Measurements from ENCODE around the gene ACP3.
"Not testable (repeated sequence)": the region's sequence is repeated elsewhere in the genome, so short reads cannot be mapped to it uniquely, and the experiment has no call there.

Gene ACP3

DNA sequence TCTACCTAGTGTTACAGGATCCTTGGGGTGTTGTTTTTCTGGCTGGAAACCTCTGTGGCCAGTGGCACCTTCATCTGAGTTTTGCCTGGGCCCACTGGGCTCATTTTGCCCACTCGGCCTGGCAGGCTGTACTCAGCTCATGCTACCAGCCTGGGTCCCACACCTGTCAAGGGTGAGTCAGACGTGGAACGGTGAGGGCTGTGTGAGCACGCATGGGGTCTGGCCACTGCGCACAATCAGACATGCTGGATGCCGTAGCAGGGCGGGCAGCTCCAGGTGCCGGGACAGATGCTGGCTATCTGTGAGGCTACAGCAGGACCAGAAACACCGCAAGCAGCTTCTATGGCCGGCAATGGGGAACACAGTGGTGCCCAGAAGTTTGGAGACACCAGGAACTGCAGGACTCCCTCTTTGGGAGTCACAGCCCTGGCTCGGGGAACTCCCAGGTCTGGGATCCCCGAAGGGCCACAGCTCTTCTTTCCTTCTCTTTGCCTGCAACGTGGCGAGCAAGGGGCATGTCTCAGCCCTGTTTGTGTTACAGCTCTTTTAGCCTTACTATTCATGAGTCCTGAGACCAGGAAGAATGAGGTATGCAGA, 64.2 kb downstream of the ACP3 start:
- FAIRE-seq (no peak), DNase-seq (ENCODE audit: insufficient read length, low spot score) (no peak)
- TF ChIP-seq CTCF (IDR thresholded peaks at IDR 0.05; ENCODE audit: insufficient read depth, missing control alignments), result no peak

DNA sequence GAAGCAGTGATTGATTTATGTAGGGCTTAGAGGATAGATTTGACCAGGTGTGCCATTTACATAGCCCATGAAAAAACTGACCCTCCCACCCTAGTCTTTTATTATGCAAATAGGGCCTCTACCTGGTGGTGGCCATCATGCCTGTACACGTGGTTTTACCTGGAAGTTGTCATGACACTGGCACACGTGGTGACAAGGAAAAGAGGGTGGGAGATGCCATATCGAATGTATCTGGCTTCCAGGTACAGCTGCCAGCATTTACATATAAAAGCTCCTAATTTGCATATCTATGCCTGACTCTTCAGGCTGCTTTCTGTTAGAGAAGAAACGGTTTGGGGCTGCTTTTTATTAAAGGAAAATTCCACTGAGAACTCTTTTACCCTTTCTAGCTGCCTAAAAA, 65.1 kb downstream of the ACP3 start:
- FAIRE-seq, result no peak
- no peak for DNase-seq (ENCODE audit: insufficient read length, low spot score)
- no peak for TF ChIP-seq CTCF (IDR thresholded peaks at IDR 0.05; ENCODE audit: insufficient read depth, missing control alignments)

DNA sequence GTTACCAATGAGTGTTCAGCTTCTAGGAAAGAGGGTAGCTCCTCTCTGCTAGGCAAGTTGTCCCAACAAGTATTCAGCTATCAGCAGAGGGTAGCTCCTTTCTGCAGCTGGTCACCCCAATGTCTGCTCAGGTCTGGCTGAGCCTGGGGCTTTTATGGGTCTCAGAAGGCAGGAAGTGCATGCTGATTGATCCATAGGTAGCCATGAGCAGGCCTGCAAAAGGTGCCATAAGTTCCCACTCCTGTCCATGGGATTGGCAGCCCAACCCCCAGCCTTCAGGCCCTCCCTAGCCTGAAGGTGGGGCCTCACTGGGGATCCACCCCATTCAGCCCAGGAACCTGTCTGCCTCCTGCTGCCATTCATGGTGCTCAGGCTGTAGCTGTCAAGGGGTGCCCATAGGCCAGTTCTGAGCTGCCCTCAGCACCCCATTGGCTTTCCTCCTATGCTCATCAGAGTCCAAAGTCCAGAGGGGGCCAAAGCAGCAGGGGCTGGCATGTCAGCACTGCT, 65.5 kb downstream of the ACP3 start:
- DNase-seq (ENCODE audit: insufficient read length, low spot score) (no peak), FAIRE-seq (no peak)
- no peak for TF ChIP-seq CTCF (IDR thresholded peaks at IDR 0.05; ENCODE audit: insufficient read depth, missing control alignments)

- DNase-seq (ENCODE audit: insufficient read length, low spot score) (no peak), FAIRE-seq (no peak)
- no peak for TF ChIP-seq CTCF (IDR thresholded peaks at IDR 0.05; ENCODE audit: insufficient read depth, missing control alignments)
These were observed 69.1 kb downstream of the ACP3 start for GRCh38 chr3:132386259-132386658.

DNA sequence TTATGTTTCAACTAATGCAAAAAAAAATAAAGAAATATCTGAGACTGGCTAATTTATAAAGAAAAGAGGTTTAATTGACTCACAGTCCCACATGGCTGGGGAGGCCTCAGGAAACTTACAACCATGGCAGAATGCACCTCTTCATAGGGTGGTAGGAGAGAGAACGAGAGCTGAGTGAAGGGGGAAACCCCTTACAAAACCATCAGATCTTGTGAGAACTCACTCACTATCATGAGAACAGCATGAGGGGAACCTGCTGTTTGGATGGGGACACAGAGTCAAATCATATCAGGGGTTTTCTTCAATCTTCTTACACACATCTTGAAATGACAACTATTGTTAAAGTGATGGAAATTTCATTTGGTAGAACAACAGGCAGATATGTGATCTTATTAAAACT, 75.5 kb downstream of the ACP3 start:
- not testable (repeated sequence) for FAIRE-seq; DNase-seq (ENCODE audit: insufficient read length, low spot score)

DNA sequence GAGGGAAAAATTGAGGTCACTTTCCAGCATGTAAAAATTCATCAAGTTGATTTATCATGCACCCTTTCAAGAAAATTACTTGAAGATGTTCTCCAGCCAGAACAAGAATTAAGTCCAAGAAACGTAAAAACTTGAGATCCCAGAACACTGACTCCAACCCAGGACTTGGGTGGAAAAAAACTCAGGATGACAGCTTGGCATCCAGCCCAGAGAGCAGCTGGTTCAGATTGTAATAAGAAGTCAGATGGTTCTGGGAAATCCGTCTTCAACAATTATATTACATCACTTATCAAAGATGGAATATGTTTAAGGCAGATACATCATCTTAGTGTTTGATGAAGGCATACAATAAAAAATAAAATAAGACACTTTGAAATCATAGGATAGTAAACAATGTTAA, 77.1 kb downstream of the ACP3 start:
- FAIRE-seq, result no peak
- DNase-seq (ENCODE audit: insufficient read length, low spot score), result no peak
- no peak for TF ChIP-seq CTCF (IDR thresholded peaks at IDR 0.05; ENCODE audit: insufficient read depth, missing control alignments)

- no peak for FAIRE-seq
- no peak for DNase-seq (ENCODE audit: insufficient read length, low spot score)
- TF ChIP-seq CTCF (IDR thresholded peaks at IDR 0.05; ENCODE audit: insufficient read depth, missing control alignments), result no peak
These were observed 77.9 kb downstream of the ACP3 start for GRCh38 chr3:132395126-132395525.

DNA sequence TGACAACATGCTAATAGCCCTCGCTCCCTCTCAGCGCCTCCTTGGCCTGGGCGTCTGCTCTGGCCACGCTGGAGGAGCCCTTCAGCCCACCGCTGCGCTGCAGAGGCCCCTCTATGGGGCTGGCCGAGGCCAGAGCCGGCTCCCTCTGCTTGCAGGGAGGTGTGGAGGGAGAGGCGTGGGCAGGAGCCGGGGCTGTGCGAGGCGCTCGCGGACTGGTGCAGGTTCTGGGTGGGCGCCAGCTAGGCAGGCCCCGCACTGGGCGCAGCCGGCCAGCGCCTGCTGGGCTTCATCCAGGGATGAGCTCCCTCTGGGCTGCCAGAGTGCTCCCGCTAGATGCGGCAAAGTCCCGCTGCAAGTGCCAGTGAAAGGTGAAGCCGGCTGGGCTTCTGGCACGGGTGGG, 79.0 kb downstream of the ACP3 start:
- TF ChIP-seq CTCF (IDR thresholded peaks at IDR 0.05; ENCODE audit: insufficient read depth, missing control alignments), result no peak
- FAIRE-seq, result no peak
- DNase-seq (ENCODE audit: insufficient read length, low spot score), result no peak

GRCh38 chr3:132396776-132397175, 79.6 kb downstream of the ACP3 start:
- DNase-seq (ENCODE audit: insufficient read length, low spot score); FAIRE-seq: not testable (repeated sequence)
